WERI-Rb-1 (cell line): ENCODE measurements around the gene MDGA2.
A peak's percentile ranks its signal among the peaks of the same experiment; 100 is the strongest.
"Not testable (repeated sequence)": the region's sequence is repeated elsewhere in the genome, so short reads cannot be mapped to it uniquely, and the experiment has no call there.

Experiments
- DNase-seq: peaks from one replicate; pipeline ENCODE4 v3.0.0-alpha.2; 2020
- H3K27ac ChIP-seq: fragments of 250-450 bp; sonication (Bioruptor Pico); 2 replicates; pipeline ENCODE4 v1.5.1; 2020; ENCODE audit warnings: mild to moderate bottlenecking, moderate library complexity
- H3K27me3 ChIP-seq: fragments of 250-450 bp; sonication (Bioruptor Pico); 2 replicates; pipeline ENCODE4 v1.5.1; 2021; ENCODE audit warnings: mild to moderate bottlenecking, low read depth, moderate library complexity; ENCODE audit not compliant: insufficient read depth, severe bottlenecking
- H3K36me3 ChIP-seq: fragments of 250-450 bp; sonication (Bioruptor Pico); 2 replicates; pipeline ENCODE4 v1.5.1; 2020; ENCODE audit warnings: mild to moderate bottlenecking, moderate library complexity
- H3K4me3 ChIP-seq: 2 replicates; pipeline ENCODE4 v1.5.1; 2011; ENCODE audit warnings: low read depth, mild to moderate bottlenecking, control low read depth, low read length
- H3K9me3 ChIP-seq: fragments of 250-450 bp; sonication (Bioruptor Pico); 2 replicates; pipeline ENCODE4 v1.5.1; 2021; ENCODE audit warnings: mild to moderate bottlenecking, moderate library complexity; ENCODE audit not compliant: severe bottlenecking
- CTCF ChIP-seq: IDR thresholded peaks from 2 replicates; pipeline ENCODE4 v1.5.1; 2011; ENCODE audit warnings: low read depth, mild to moderate bottlenecking, control low read depth, inconsistent platforms, low read length

MDGA2 gene

GRCh38 chr14:47284283-47284682 is 391.1 kb downstream of the MDGA2 start:
- Histone ChIP-seq H3K36me3 (no peaks in the 10 kb centered on the region), H3K4me3 (no peak overlapping the region), H3K27me3 (no peaks in the 10 kb centered on the region), H3K9me3 (no peaks in the 10 kb centered on the region), H3K27ac (no peak overlapping the region)
- TF ChIP-seq CTCF: no peak
- DNase-seq: no peak

DNA sequence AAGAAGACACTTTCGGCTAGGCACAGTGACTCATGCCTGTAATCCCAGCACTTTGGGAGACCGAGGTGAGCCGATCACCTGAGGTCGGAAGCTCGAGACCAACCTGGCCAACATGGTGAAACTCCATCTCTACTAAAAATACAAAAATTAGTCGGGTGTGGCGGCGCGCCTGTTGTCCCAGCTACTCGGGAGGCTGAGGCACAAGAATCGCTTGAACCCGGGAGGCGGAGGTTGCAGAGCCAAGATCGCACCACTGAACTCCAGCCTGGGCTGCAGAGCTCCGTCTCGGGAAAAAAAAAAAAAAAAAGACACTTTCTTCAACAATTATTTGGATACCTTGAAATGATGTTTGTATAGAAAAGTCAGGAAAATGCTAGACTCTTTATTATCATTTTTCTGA is 393.6 kb downstream of the MDGA2 start:
- H3K9me3 ChIP-seq, H3K27ac ChIP-seq, H3K27me3 ChIP-seq, DNase-seq, H3K4me3 ChIP-seq, H3K36me3 ChIP-seq: not testable (repeated sequence)

DNA sequence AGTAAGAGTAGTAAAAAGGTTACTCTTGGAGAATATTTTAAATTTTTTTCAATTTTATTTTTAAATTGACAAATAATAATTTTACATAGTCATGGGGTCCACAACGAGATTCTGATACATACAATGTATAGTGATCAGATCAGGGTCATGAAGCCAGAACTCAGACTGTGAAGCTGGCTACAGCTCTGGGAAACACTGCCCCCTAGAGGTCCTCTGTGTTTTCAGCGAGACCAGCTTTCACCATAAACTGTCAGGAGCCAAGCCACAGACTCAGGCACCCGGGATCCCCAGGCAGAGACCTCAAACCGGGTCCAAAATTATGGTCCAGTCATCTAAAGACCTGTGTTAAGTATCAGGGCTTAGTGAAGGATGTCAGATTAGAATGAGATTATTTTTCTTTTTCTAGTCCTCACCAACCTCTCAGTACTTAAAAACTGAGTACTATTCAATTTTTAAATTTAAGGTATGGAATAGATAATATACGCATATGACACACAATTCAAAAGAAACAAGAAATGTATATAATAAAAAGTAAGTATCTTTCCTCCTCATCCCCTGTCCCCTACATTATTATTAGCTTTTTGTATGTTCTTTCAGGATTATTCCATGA is 397.1 kb downstream of the MDGA2 start:
- DNase-seq: peak; percentile 81
- no peak overlapping the region for H3K4me3 ChIP-seq
- H3K27me3 ChIP-seq: no peaks in the 10 kb centered on the region
- H3K36me3 ChIP-seq: no peaks in the 10 kb centered on the region
- no peak overlapping the region for H3K27ac ChIP-seq
- no peaks in the 10 kb centered on the region for H3K9me3 ChIP-seq
- TF ChIP-seq CTCF: peak; percentile 82

GRCh38 chr14:47277703-47278102 is 397.7 kb downstream of the MDGA2 start:
- no peak for DNase-seq
- TF ChIP-seq CTCF: no peak
- no peak overlapping the region for H3K27ac ChIP-seq
- no peaks in the 10 kb centered on the region for H3K9me3 ChIP-seq
- H3K27me3 ChIP-seq: no peaks in the 10 kb centered on the region
- H3K4me3 ChIP-seq: no peak overlapping the region
- H3K36me3 ChIP-seq: no peaks in the 10 kb centered on the region

- TF ChIP-seq CTCF: no peak
- H3K27me3 ChIP-seq: no peaks in the 10 kb centered on the region
- H3K36me3 ChIP-seq: no peaks in the 10 kb centered on the region
- H3K4me3 ChIP-seq: no peak overlapping the region
- no peaks in the 10 kb centered on the region for H3K9me3 ChIP-seq
- DNase-seq: peak; percentile 61
- peak overlapping the region; percentile 47 for H3K27ac ChIP-seq
Measured at GRCh38 chr14:47276931-47277330, 398.5 kb downstream of the MDGA2 start.

- no peaks in the 10 kb centered on the region for H3K36me3 ChIP-seq
- H3K9me3 ChIP-seq: no peaks in the 10 kb centered on the region
- TF ChIP-seq CTCF: no peak
- DNase-seq: no peak
- no peak overlapping the region for H3K4me3 ChIP-seq
- H3K27me3 ChIP-seq: no peaks in the 10 kb centered on the region
- H3K27ac ChIP-seq: no peak overlapping the region
Measured at GRCh38 chr14:47273939-47274338, 401.5 kb downstream of the MDGA2 start.
